GM19455 (cell line): Measurements from ENCODE around the gene AP5M1.
"Not testable (repeated sequence)": the region's sequence is repeated elsewhere in the genome, so short reads cannot be mapped to it uniquely, and the experiment has no call there.

Source experiments
- ATAC-seq: cut with Tn5 transposase; IDR thresholded peaks from one replicate; pipeline ENCODE4 v1.9.1; 2021; ENCODE audit not compliant: unreplicated experiment

The AP5M1 gene, protein sequence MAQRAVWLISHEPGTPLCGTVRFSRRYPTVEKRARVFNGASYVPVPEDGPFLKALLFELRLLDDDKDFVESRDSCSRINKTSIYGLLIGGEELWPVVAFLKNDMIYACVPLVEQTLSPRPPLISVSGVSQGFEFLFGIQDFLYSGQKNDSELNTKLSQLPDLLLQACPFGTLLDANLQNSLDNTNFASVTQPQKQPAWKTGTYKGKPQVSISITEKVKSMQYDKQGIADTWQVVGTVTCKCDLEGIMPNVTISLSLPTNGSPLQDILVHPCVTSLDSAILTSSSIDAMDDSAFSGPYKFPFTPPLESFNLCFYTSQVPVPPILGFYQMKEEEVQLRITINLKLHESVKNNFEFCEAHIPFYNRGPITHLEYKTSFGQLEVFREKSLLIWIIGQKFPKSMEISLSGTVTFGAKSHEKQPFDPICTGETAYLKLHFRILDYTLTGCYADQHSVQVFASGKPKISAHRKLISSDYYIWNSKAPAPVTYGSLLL

DNA sequence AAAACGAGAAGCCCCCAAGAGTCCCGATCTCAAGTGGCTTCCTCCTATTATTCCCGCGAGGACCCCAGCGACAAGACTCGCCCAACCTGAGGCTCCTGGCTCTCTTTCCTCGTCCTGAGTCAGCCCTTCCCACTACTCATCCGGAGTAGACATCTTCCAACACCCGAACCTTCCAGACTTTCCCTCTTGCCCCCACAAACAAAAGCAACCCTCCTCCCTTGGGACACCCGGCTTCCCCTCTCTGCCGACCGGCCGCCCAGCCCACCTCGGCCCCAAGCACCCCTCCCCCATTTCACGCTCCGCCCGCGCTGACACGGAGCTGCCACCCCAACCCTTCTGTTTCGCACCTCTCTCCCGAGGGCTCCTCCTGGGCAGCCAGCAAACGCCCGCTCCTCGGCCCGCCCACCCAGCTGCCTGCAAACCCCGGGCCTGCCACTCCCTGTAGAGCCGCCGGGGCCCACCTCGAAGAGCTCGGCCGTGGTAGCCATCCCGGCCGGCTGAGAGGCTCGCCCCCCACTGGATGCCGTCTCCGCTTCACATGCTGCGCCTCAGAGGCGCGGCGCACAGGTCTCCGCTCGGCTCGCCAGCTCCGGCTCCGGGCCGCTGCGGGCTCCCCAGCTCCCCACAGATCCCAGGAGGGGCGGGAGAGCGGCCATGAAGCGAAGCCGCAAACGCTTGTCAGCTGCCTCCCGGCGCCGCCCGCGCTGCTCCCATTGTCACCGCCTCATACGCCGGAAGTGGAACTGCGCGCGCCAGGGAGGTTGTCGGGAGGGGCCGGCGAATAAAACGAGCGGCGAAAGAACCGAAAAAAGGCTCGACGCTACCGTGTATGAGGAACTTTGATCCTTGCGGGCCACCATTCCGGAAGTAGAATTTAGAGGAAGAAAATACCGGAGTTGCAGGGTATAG, at the start of gene AP5M1, which contains the start of gene EXOC5:
Gene AP5M1, plus strand, starts transcription at position 811 of the 909 bp plus-strand sequence. CDS start 344 bp downstream, outside the sequence.
Gene EXOC5, minus strand, starts transcription at position 745 of the 909 bp plus-strand sequence. Its CDS starts 257 bp downstream, at position 488.
- ATAC-seq: peak; percentile 89

GRCh38 chr14:57221931-57222330, 46.8 kb upstream of the AP5M1 start:
- no peak for ATAC-seq

GRCh38 chr14:57227083-57227482, 41.7 kb upstream of the AP5M1 start:
- no peak for ATAC-seq

DNA sequence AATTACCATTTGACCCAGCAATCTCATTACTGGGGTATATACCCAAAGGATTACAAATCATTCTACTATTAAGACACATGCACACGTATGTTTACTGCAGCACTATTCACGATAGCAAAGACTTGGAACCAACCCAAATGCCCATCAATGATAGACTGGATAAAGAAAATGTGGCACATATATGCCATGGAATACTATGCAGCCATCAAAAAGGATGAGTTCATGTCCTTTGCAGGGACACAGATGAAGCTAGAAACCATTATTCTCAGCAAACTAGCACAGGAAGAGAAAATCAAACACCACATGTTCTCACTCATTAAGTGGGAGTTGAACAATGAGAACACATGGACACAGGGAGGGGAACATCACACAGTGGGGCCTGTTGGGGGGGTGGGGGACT, 40.5 kb upstream of the AP5M1 start:
- not testable (repeated sequence) for ATAC-seq

DNA sequence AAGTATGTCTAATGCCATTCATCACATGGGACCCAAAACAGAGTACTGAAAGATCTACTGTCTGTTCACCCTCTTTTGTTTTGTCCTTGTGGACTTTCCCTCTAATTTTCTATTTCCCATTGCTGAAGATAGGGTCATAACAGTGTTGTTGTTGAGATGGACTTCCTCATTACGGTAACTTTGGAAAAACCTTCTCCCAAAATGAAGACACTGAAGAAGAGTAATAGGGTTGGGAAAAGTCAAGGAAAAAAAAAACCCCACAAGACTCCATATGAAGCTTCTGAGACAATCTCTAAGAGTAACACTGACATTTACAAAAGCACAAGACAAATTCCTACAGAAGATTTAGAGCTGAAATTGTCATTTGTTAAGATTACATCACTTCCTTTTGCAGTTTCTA, 36.8 kb upstream of the AP5M1 start:
- ATAC-seq: no peak

GRCh38 chr14:57240115-57240514, 28.7 kb upstream of the AP5M1 start:
- not testable (repeated sequence) for ATAC-seq

DNA sequence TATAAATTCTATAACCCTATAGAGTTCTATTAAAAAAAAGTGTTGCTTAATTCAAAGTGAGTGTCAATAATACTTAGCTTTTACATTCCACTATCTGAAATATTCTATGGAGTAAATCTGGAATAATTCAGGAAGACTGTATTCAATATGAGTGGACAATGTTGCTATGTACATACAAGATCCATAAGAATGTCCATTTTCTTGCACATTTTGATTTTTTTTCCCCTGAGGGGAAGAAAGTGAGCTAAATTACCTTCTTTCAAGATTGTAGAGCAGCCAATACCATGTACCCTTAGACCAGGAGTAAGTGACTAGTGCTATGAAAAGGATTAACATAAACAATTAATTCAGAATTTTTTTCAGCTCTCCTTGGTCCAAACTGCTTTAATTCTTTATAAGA, 25.5 kb upstream of the AP5M1 start:
- ATAC-seq: no peak

- ATAC-seq: no peak
These were observed 24.7 kb upstream of the AP5M1 start for GRCh38 chr14:57244106-57244505.

- ATAC-seq: no peak
These were observed 22.8 kb upstream of the AP5M1 start for GRCh38 chr14:57245941-57246340.

- ATAC-seq: no peak
These were observed 21.7 kb upstream of the AP5M1 start for GRCh38 chr14:57246933-57247657.

- no peak for ATAC-seq
These were observed 13.9 kb upstream of the AP5M1 start for GRCh38 chr14:57254884-57255283.

GRCh38 chr14:57258221-57258620, 10.6 kb upstream of the AP5M1 start:
- ATAC-seq: not testable (repeated sequence)

GRCh38 chr14:57259672-57260071, 9.1 kb upstream of the AP5M1 start:
- ATAC-seq: no peak

- ATAC-seq: no peak
These were observed 7.2 kb upstream of the AP5M1 start for GRCh38 chr14:57261604-57262003.

DNA sequence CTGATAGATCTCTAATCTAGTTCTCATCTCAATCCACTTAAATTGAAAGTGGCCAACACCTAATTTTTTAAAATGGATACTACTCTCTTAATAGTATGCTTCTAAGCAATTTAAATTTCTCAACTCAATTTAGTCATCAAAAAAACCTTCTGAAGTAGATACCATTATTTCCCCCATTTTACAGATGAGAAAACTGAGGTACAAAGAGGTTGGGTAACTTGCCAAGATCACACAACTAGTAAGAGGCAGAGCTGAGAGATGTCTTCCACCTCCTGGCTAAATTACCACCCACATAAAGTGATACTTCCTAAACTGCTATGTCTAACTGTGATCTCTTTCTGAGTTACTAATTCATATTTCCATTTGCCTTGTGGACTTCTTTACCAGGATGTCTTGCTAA, 6.7 kb upstream of the AP5M1 start:
- ATAC-seq: no peak

DNA sequence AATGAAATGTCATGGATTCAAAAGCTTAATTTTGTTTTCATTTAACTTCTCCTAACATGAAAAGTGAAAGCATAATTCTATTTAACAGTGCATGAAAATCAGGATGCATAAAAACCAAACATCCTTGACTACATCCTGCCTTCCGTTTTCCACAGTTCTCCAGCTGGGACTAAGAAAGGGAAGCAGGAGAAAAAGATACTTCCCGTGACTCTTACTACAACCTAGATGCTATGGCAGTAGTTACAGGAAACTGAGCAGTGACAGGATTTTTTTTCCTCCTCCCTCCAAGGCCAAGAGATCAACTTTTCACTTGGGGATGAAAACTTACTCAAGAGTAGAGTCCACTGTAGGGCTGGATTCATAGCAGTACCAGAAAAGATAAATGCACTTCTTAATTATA, 2.7 kb upstream of the AP5M1 start:
- ATAC-seq: no peak

GRCh38 chr14:57273236-57273635, 4.5 kb downstream of the AP5M1 start:
- no peak for ATAC-seq

GRCh38 chr14:57274551-57274950, 5.8 kb downstream of the AP5M1 start:
- no peak for ATAC-seq

GRCh38 chr14:57275023-57275664, 6.4 kb downstream of the AP5M1 start:
- ATAC-seq: no peak

GRCh38 chr14:57277062-57277461, 8.3 kb downstream of the AP5M1 start:
- ATAC-seq: no peak
